GM12878 (cell line): ENCODE measurements around the gene IRF2. TPM values are rescaled to one million over a fixed set of nuclear protein-coding genes. Genes with fewer than 3 reads are reported as not detected.

ENCODE experiments used
- BHLHE40 ChIP-seq, 2 experiments: fragments of 450-650 bp in 1 of 2; IDR thresholded peaks; 2 replicates each; pipeline ENCODE4 v1.6.1; 2011 to 2017; ENCODE audit warnings: low read depth in 2 of 2, borderline replicate concordance in 1 of 2, improper control_type of control experiment in 1 of 2, low read length in 1 of 2, mild to moderate bottlenecking in 1 of 2
- CREB1 ChIP-seq: IDR thresholded peaks from 2 replicates; pipeline ENCODE4 v1.6.1; 2012; ENCODE audit warnings: low read depth, mild to moderate bottlenecking, inconsistent platforms
- EGR1 ChIP-seq, 2 experiments: IDR thresholded peaks; 1 replicate in 1 of 2; 2 replicates in 1 of 2; pipeline ENCODE4 v1.6.1; 2011 to 2012; ENCODE audit warnings: low read depth in 2 of 2, low read length in 2 of 2, borderline replicate concordance in 1 of 2, mild to moderate bottlenecking in 1 of 2, moderate library complexity in 1 of 2
- EZH2 ChIP-seq: IDR thresholded peaks from 2 replicates; pipeline ENCODE4 v1.6.1; 2012; ENCODE audit warnings: low read depth, mild to moderate bottlenecking, control low read depth, inconsistent platforms, low read length, borderline replicate concordance; ENCODE audit not compliant: control insufficient read depth
- FOXK2 ChIP-seq: fragments of 450-650 bp; IDR thresholded peaks from 2 replicates; pipeline ENCODE4 v1.6.1; 2017; ENCODE audit warnings: mild to moderate bottlenecking, moderate library complexity
- HDAC6 ChIP-seq: fragments of 200-600 bp; sonication (generic); IDR thresholded peaks from one replicate; pipeline ENCODE4 v1.8.0; 2017; ENCODE audit warnings: antibody characterized with exemption; ENCODE audit not compliant: unreplicated experiment
- IKZF1 ChIP-seq: fragments of 450-650 bp; conservative IDR thresholded peaks from 2 replicates; pipeline ENCODE4 v1.6.1; 2017; ENCODE audit warnings: antibody characterized with exemption, mild to moderate bottlenecking
- NFXL1 ChIP-seq: fragments of 450-650 bp; IDR thresholded peaks from 2 replicates; pipeline ENCODE4 v1.6.1; 2017; ENCODE audit warnings: antibody characterized with exemption, mild to moderate bottlenecking, borderline replicate concordance
- NR2C2 ChIP-seq: IDR thresholded peaks from 2 replicates; pipeline ENCODE4 v1.6.1; 2011; ENCODE audit warnings: borderline replicate concordance, low read depth; ENCODE audit not compliant: control insufficient read depth, insufficient read length
- PAX5 ChIP-seq: IDR thresholded peaks from 2 replicates; pipeline ENCODE4 v1.6.1; 2011; ENCODE audit warnings: low read depth, low read length, borderline replicate concordance
- RAD21 ChIP-seq: IDR thresholded peaks from 2 replicates; pipeline ENCODE4 v1.6.1; 2011; ENCODE audit warnings: mild to moderate bottlenecking, low read depth, low read length, moderate library complexity; ENCODE audit not compliant: insufficient read depth
- SMAD1 ChIP-seq: fragments of 450-650 bp; IDR thresholded peaks from 2 replicates; pipeline ENCODE4 v1.6.1; 2018; ENCODE audit warnings: mild to moderate bottlenecking, low read depth; ENCODE audit not compliant: partially characterized antibody
- ZNF384 ChIP-seq: IDR thresholded peaks from 2 replicates; pipeline ENCODE4 v1.6.1; 2012; ENCODE audit warnings: low read depth, mild to moderate bottlenecking, low read length, improper control_type of control experiment, borderline replicate concordance
- ZSCAN29 ChIP-seq: fragments of 450-650 bp; IDR thresholded peaks from 2 replicates; pipeline ENCODE4 v1.6.1; 2017; ENCODE audit warnings: mild to moderate bottlenecking, moderate library complexity
- ZZZ3 ChIP-seq: IDR thresholded peaks from 2 replicates; pipeline ENCODE4 v1.6.1; 2011; ENCODE audit warnings: low read depth; ENCODE audit not compliant: control insufficient read depth, insufficient read length
- polyA plus RNA-seq, 11 experiments: library from polyadenylated mRNA; depleted of rRNA in 4 of 11; unstranded in 6 of 11; stranded (reverse) in 5 of 11; fragments of >200 nt; fragmentation: Nextera tagmentation in 4 of 11; fragmentation: Illumina TruSeq in 1 of 11; extraction: Ambion mirVana in 4 of 11; extraction: Trizol in 1 of 11; gene quantifications; 1 replicate in 1 of 11; 2 replicates in 10 of 11; pipeline versions ENCODE4 v1.2.1 to v1.2.3, GENCODE V29; 2011 to 2016; ENCODE audit warnings: inconsistent platforms in 2 of 11, missing spikeins in 2 of 11, low read depth in 1 of 11
- total RNA-seq, 4 experiments: library from RNA; depleted of rRNA in 3 of 4; stranded (reverse); fragments of >200 nt in 3 of 4; fragmentation: Illumina TruSeq in 1 of 4; extraction: Trizol in 1 of 4; gene quantifications; 2 replicates each; pipeline versions ENCODE4 v1.2.1 to v1.2.3, GENCODE V29; 2013 to 2021
- TF ChIP-seq, protein P1 (sequence below): fragments of 450-650 bp; formaldehyde crosslinking; IDR thresholded peaks from 2 replicates; pipeline ENCODE4 v1.5.0; 2022; ENCODE audit warnings: mild to moderate bottlenecking, missing genetic modification characterization
- TF ChIP-seq, protein P2 (sequence below): fragments of 450-650 bp; IDR thresholded peaks from 2 replicates; pipeline ENCODE4 v1.6.1; 2018; ENCODE audit warnings: borderline replicate concordance, mild to moderate bottlenecking; ENCODE audit not compliant: partially characterized antibody
- TF ChIP-seq, protein P3 (sequence below): fragments of 450-650 bp; formaldehyde crosslinking; IDR thresholded peaks from 2 replicates; pipeline ENCODE4 v1.4.0; 2022; ENCODE audit warnings: mild to moderate bottlenecking, moderate library complexity

Gene IRF2
- total and polyA plus RNA-seq, 10 of the 15 experiments (the other 5 are each of a cell fraction or from before 2014, with no cell fraction given) = 45.1 to 99.3 (median 58.9) TPM

GRCh38 chr4:184416913-184417734, 57.2 kb downstream of the IRF2 start (continued):
- TF ChIP-seq BHLHE40 (IDR thresholded peaks at IDR 0.05; ENCODE audit: borderline replicate concordance in 1 of 2, low read depth in 2 of 2, low read length in 1 of 2) (0 out of 4 replicates have a peak, but pooled peaks of 1 of the 2 experiments have one; percentile 5), IKZF1 (no peak), FOXK2 (no peak), EZH2 (no peak), HDAC6 (no peak), PAX5 (0 out of 2 replicates have a peak, but pooled peaks have one; percentile 46), ZZZ3 (no peak), ZSCAN29 (no peak), ZNF384 (no peak), NFXL1 (no peak), NR2C2 (no peak), CREB1 (no peak), RAD21 (no peak), SMAD1 (no peak), EGR1 (IDR thresholded peaks at IDR 0.05; ENCODE audit: borderline replicate concordance in 1 of 2, low read depth in 2 of 2, low read length in 2 of 2) (no peak)
- TF ChIP-seq, protein P1, sequence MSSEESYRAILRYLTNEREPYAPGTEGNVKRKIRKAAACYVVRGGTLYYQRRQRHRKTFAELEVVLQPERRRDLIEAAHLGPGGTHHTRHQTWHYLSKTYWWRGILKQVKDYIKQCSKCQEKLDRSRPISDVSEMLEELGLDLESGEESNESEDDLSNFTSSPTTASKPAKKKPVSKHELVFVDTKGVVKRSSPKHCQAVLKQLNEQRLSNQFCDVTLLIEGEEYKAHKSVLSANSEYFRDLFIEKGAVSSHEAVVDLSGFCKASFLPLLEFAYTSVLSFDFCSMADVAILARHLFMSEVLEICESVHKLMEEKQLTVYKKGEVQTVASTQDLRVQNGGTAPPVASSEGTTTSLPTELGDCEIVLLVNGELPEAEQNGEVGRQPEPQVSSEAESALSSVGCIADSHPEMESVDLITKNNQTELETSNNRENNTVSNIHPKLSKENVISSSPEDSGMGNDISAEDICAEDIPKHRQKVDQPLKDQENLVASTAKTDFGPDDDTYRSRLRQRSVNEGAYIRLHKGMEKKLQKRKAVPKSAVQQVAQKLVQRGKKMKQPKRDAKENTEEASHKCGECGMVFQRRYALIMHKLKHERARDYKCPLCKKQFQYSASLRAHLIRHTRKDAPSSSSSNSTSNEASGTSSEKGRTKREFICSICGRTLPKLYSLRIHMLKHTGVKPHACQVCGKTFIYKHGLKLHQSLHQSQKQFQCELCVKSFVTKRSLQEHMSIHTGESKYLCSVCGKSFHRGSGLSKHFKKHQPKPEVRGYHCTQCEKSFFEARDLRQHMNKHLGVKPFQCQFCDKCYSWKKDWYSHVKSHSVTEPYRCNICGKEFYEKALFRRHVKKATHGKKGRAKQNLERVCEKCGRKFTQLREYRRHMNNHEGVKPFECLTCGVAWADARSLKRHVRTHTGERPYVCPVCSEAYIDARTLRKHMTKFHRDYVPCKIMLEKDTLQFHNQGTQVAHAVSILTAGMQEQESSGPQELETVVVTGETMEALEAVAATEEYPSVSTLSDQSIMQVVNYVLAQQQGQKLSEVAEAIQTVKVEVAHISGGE (CRISPR knock-in tag) = no peak
- TF ChIP-seq, protein P2, sequence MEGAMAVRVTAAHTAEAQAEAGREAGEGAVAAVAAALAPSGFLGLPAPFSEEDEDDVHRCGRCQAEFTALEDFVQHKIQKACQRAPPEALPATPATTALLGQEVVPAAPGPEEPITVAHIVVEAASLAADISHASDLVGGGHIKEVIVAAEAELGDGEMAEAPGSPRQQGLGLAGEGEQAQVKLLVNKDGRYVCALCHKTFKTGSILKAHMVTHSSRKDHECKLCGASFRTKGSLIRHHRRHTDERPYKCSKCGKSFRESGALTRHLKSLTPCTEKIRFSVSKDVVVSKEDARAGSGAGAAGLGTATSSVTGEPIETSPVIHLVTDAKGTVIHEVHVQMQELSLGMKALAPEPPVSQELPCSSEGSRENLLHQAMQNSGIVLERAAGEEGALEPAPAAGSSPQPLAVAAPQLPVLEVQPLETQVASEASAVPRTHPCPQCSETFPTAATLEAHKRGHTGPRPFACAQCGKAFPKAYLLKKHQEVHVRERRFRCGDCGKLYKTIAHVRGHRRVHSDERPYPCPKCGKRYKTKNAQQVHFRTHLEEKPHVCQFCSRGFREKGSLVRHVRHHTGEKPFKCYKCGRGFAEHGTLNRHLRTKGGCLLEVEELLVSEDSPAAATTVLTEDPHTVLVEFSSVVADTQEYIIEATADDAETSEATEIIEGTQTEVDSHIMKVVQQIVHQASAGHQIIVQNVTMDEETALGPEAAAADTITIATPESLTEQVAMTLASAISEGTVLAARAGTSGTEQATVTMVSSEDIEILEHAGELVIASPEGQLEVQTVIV = no peak
- TF ChIP-seq, protein P3, sequence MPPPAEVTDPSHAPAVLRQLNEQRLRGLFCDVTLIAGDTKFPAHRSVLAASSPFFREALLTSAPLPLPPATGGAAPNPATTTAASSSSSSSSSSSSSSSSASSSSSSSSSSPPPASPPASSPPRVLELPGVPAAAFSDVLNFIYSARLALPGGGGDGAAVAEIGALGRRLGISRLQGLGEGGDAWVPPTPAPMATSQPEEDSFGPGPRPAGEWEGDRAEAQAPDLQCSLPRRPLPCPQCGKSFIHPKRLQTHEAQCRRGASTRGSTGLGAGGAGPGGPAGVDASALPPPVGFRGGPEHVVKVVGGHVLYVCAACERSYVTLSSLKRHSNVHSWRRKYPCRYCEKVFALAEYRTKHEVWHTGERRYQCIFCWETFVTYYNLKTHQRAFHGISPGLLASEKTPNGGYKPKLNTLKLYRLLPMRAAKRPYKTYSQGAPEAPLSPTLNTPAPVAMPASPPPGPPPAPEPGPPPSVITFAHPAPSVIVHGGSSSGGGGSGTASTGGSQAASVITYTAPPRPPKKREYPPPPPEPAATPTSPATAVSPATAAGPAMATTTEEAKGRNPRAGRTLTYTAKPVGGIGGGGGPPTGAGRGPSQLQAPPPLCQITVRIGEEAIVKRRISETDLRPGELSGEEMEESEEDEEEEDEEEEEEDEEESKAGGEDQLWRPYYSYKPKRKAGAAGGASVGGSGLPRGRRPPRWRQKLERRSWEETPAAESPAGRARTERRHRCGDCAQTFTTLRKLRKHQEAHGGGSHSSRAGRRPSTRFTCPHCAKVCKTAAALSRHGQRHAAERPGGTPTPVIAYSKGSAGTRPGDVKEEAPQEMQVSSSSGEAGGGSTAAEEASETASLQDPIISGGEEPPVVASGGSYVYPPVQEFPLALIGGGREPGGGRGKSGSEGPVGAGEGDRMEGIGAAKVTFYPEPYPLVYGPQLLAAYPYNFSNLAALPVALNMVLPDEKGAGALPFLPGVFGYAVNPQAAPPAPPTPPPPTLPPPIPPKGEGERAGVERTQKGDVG (CRISPR knock-in tag) = no peak
